ENCODE results near the gene JAZF1. TPM values are rescaled to one million over a fixed set of nuclear protein-coding genes. Genes with fewer than 3 reads are reported as not detected.

JAZF1 gene
- total and polyA plus RNA-seq, 9 of the 15 experiments (the other 6 are each of a cell fraction or from before 2014, with no cell fraction given) = 0.04 to 0.64 (median 0.11) TPM; not detected in 3

GRCh38 chr7:27950123-27950522, 230.5 kb downstream of the JAZF1 start:
- no TSS peak for BruUV-seq (replicated peaks)
- intact Hi-C loops (cut with micrococcal nuclease) = no loop called here
- no peak for ATAC-seq
- no peak for TF ChIP-seq MAX (CRISPR knock-in tag; IDR thresholded peaks at IDR 0.05)
- no peak for TF ChIP-seq SIRT6 (IDR thresholded peaks at IDR 0.05; ENCODE audit: low read depth, low read length)
- TF ChIP-seq MEIS2 (IDR thresholded peaks at IDR 0.05; ENCODE audit: partially characterized antibody) = no peak
- TF ChIP-seq AFF4 (CRISPR knock-in tag; IDR thresholded peaks at IDR 0.05) = no peak
- TF ChIP-seq POLR2AphosphoS5 (IDR thresholded peaks at IDR 0.05; ENCODE audit: control insufficient read depth, insufficient read depth, low read depth, low read length) = no peak
- TF ChIP-seq SMC3 (conservative IDR thresholded peaks at IDR 0.05; ENCODE audit: insufficient read depth, low read depth, low read length) = no peak
- no peak for TF ChIP-seq ZNF511 (CRISPR knock-in tag; IDR thresholded peaks at IDR 0.05)
- TF ChIP-seq HES1 (IDR thresholded peaks at IDR 0.05; ENCODE audit: low read depth) = no peak
- TF ChIP-seq ZFP30 (CRISPR knock-in tag; IDR thresholded peaks at IDR 0.05; ENCODE audit: borderline replicate concordance) = no peak
- TF ChIP-seq YBX1 (IDR thresholded peaks at IDR 0.05) = no peak
- TF ChIP-seq ZNF253 (CRISPR knock-in tag; conservative IDR thresholded peaks at IDR 0.05) = no peak
- no peak for TF ChIP-seq ZNF589 (CRISPR knock-in tag; IDR thresholded peaks at IDR 0.05; ENCODE audit: low read depth)
- no peak for TF ChIP-seq MAFK (IDR thresholded peaks at IDR 0.05; ENCODE audit: low read length)
- no peak for TF ChIP-seq TCF7L2 (IDR thresholded peaks at IDR 0.05; ENCODE audit: low read depth, low read length)
- no peak for TF ChIP-seq GMEB1 (CRISPR knock-in tag; IDR thresholded peaks at IDR 0.05)

More at GRCh38 chr7:27950123-27950522, 230.5 kb downstream of the JAZF1 start:
- Histone ChIP-seq H3K9me3 (replicated peaks; ENCODE audit: control insufficient read depth, insufficient read depth, low read depth, low read length) (no peaks in the 10 kb centered on the region), H3K4me2 (ENCODE audit: insufficient read depth, low read length) (no peak overlapping the region), H3K9me1 (ENCODE audit: control insufficient read depth, insufficient read depth, low read length) (no peaks in the 10 kb centered on the region), H3K36me3 (ENCODE audit: control insufficient read depth, insufficient read depth, low read length) (no peaks in the 10 kb centered on the region), H4K20me1 (replicated peaks; ENCODE audit: control insufficient read depth, insufficient read depth, low read length) (no peaks in the 10 kb centered on the region), H2AFZ (ENCODE audit: low read depth, low read length) (no peak overlapping the region), H3K4me1 (replicated peaks in 1 of 2; ENCODE audit: control insufficient read depth in 2 of 2, insufficient read depth in 2 of 2, low read length in 2 of 2) (no peaks in the 10 kb centered on the region), H3K9ac (ENCODE audit: insufficient read depth in 1 of 2, low read depth in 2 of 2, low read length in 2 of 2) (no peak overlapping the region), H3K27me3 (ENCODE audit: control insufficient read depth in 2 of 2, insufficient read depth in 2 of 2, low read length in 2 of 2) (peaks cover 8 to 18% of the 10 kb centered on the region in 2 experiments), H3K27ac (ENCODE audit: extremely low read depth, low read depth, low read length) (no peak overlapping the region), H3K4me3 (no peak overlapping the region), H3K79me2 (ENCODE audit: control insufficient read depth, insufficient read depth, low read length) (no peaks in the 10 kb centered on the region)
- in situ Hi-C loops (cut with MboI) = no loop called here
- POLR2A ChIA-PET = no interaction called here
- FAIRE-seq (no peak), DNase-seq (ENCODE audit: extremely low read depth in 1 of 4, low spot score in 3 of 4) (no peak)
- 0% methylated on average over 3 of the region's 3 CpGs for WGBS (ENCODE audit: insufficient coverage, low coverage, missing lambda C conversion rate)
- CTCF ChIA-PET (ENCODE audit: low intra/inter-chr PET ratio) = no interaction called here

All from K562 (cell line).